Gastrocnemius medialis (tissue), 4 donors: Measurements from ENCODE around the gene DAB2IP. TPM values are rescaled to one million over a fixed set of nuclear protein-coding genes. Genes with fewer than 3 reads are reported as not detected.

Experiments used
- ATAC-seq, 2 donors: fragments of 150-250 bp; one replicate each; pipeline ENCODE4 v1.9.1; 2016
- DNase-seq, 2 donors: peaks; one replicate each; pipeline ENCODE4 v3.0.0-alpha.2; 2019
- H3K27ac ChIP-seq, 4 donors: fragments of 200-600 bp; sonication (generic); 1 replicate in 1 of 4; 2 replicates in 3 of 4; pipeline ENCODE4 v1.5.1; 2016 to 2018; ENCODE audit warnings: mild to moderate bottlenecking in 2 of 4, moderate library complexity in 1 of 4
- H3K27me3 ChIP-seq, 3 donors: fragments of 200-600 bp; sonication (generic) in 2 of 3; 1 replicate in 1 of 3; 2 replicates in 2 of 3; pipeline versions ENCODE4 v1.5.1 to v1.6.0; 2016 to 2019; ENCODE audit warnings: mild to moderate bottlenecking in 1 of 3, moderate library complexity in 1 of 3
- H3K36me3 ChIP-seq, 2 donors: fragments of 200-600 bp; sonication (generic) in 1 of 2; one replicate each; pipeline ENCODE4 v1.5.1; 2017 to 2018
- H3K4me1 ChIP-seq, 2 donors: fragments of 200-600 bp; sonication (generic) in 1 of 2; one replicate each; pipeline ENCODE4 v1.5.1; 2016 to 2017; ENCODE audit warnings: mild to moderate bottlenecking in 2 of 2
- H3K4me3 ChIP-seq, 4 donors: fragments of 200-600 bp; sonication (generic) in 3 of 4; 1 replicate in 1 of 4; 2 replicates in 3 of 4; pipeline ENCODE4 v1.5.1; 2016 to 2019; ENCODE audit warnings: mild to moderate bottlenecking in 2 of 4
- H3K9me3 ChIP-seq, 3 donors: fragments of 200-600 bp; sonication (generic) in 2 of 3; 1 replicate in 1 of 3; 2 replicates in 2 of 3; pipeline ENCODE4 v1.5.1; 2016 to 2019
- POLR2A ChIP-seq, 2 donors: fragments of 450-650 bp; IDR thresholded peaks; one replicate each; pipeline ENCODE4 v1.6.1; 2017; ENCODE audit warnings: antibody characterized with exemption in 2 of 2, mild to moderate bottlenecking in 2 of 2, moderate library complexity in 2 of 2
- in situ Hi-C, 4 donors: fragments of 200-750 bp; cut with MboI; loops; one replicate each; pipeline versions ENCODE4 v1.15.0 to v1.8.0; 2017; ENCODE audit warnings: low sequenced_read_pairs in 4 of 4
- intact Hi-C: fragments of 100-400 bp; cut with DNase I; formaldehyde crosslinking; loops from one replicate; pipeline ENCODE4 v1.15.1; 2023; ENCODE audit warnings: low total_unique reads
- total RNA-seq, 4 donors: library from RNA; depleted of rRNA; stranded (reverse); fragments of >200 nt; gene quantifications; one replicate each; pipeline versions ENCODE4 v1.1.0 to v1.2.3, GENCODE V29; 2016
- TF ChIP-seq, protein P1 (sequence below), 5 experiments: fragments of 450-650 bp in 3 of 5; fragments of 200-600 bp in 2 of 5; sonication (generic) in 2 of 5; IDR thresholded peaks in 4 of 5; conservative IDR thresholded peaks in 1 of 5; 1 replicate in 4 of 5; 2 replicates in 1 of 5; pipeline ENCODE4 v1.5.1; 2016 to 2019; ENCODE audit warnings: antibody characterized with exemption in 5 of 5, mild to moderate bottlenecking in 3 of 5, moderate library complexity in 3 of 5

DAB2IP gene
- total RNA-seq, 4 donors from 2014 or later: 22.7 to 68.2 (median 37.4) TPM

- peaks cover 0 to 30% of the 10 kb centered on the region in 2 donors for H3K36me3 ChIP-seq
- intact Hi-C loops: no loop called here
- DNase-seq (no peak), ATAC-seq (no peak)
- in situ Hi-C loops: no loop called here
- peak overlapping the region in 1 of 4 donors; percentile 42 for H3K27ac ChIP-seq
- TF ChIP-seq POLR2A (IDR thresholded peaks at IDR 0.05): no peak
- TF ChIP-seq, protein P1, sequence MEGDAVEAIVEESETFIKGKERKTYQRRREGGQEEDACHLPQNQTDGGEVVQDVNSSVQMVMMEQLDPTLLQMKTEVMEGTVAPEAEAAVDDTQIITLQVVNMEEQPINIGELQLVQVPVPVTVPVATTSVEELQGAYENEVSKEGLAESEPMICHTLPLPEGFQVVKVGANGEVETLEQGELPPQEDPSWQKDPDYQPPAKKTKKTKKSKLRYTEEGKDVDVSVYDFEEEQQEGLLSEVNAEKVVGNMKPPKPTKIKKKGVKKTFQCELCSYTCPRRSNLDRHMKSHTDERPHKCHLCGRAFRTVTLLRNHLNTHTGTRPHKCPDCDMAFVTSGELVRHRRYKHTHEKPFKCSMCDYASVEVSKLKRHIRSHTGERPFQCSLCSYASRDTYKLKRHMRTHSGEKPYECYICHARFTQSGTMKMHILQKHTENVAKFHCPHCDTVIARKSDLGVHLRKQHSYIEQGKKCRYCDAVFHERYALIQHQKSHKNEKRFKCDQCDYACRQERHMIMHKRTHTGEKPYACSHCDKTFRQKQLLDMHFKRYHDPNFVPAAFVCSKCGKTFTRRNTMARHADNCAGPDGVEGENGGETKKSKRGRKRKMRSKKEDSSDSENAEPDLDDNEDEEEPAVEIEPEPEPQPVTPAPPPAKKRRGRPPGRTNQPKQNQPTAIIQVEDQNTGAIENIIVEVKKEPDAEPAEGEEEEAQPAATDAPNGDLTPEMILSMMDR (IDR thresholded peaks at IDR 0.05 in 4 of 5, conservative IDR thresholded peaks at IDR 0.05 in 1 of 5): no peak
- no peaks in the 10 kb centered on the region for H3K27me3 ChIP-seq
- H3K4me3 ChIP-seq: no peak overlapping the region
- H3K4me1 ChIP-seq: peaks cover 15 to 21% of the 10 kb centered on the region in 2 donors
- no peaks in the 10 kb centered on the region for H3K9me3 ChIP-seq
Observed at GRCh38 chr9:121783111-121783510, 131.7 kb downstream of the DAB2IP start.

DNA sequence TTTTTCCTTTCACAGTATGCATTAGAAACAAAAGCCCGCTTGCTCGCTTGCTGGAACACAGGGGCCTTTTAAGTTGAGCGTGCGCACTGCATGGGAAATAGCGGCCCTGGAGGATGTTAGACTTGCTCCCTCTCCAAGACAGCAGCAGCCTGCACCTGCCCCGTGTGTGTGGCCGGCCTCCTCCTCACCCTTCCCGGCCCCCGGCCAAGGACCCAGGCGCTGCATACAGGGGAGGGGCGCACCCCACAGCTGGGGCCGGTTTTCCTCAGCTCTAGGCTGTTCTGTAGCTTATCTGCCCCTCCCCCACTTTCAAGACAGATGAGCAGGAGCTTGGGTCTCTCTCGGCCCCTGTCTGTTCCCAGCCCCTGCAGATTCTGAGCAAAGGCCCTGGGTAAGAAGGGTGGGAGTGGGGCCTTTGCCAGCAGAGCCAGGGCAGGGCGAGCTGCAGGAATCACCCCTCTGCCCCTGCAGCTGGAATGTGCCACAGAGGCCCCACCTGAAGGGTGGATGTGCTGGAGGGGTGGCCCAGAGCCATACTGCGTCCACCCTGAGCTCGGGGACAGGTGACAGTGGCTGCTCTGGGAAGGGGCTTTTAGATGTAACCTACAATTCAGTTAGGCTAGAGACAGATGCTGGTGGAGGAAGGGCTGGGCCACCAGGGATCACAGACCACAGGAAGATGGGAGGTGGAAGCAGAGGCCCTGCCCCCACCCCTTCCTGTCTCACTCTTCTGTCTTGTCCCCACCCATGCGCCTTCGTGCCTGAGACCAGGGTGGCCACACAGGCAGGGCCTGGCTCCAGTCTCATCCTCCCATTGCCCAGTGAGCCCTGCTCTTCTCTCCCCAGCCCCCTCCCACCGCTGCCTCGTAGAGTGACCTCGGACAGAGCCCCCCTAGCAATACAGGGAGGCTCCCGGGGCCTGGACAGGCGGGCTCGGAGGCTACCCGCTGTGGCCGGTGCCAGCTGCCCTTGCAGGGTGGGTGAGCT lies 132.4 kb downstream of the DAB2IP start:
- TF ChIP-seq, protein P1 (IDR thresholded peaks at IDR 0.05 in 4 of 5, conservative IDR thresholded peaks at IDR 0.05 in 1 of 5): no peak
- TF ChIP-seq POLR2A (IDR thresholded peaks at IDR 0.05): no peak
- H3K27me3 ChIP-seq: no peaks in the 10 kb centered on the region
- H3K4me3 ChIP-seq: no peak overlapping the region
- DNase-seq: peak in 1 of 2 donors; percentile 11
- peaks cover 9 to 14% of the 10 kb centered on the region in 2 donors for H3K4me1 ChIP-seq
- in situ Hi-C loops (no loop called here), intact Hi-C loops (no loop called here)
- H3K9me3 ChIP-seq: no peaks in the 10 kb centered on the region
- peaks cover 0 to 30% of the 10 kb centered on the region in 2 donors for H3K36me3 ChIP-seq
- H3K27ac ChIP-seq: peak overlapping the region in 1 of 4 donors; percentile 42
- ATAC-seq: no peak

DNA sequence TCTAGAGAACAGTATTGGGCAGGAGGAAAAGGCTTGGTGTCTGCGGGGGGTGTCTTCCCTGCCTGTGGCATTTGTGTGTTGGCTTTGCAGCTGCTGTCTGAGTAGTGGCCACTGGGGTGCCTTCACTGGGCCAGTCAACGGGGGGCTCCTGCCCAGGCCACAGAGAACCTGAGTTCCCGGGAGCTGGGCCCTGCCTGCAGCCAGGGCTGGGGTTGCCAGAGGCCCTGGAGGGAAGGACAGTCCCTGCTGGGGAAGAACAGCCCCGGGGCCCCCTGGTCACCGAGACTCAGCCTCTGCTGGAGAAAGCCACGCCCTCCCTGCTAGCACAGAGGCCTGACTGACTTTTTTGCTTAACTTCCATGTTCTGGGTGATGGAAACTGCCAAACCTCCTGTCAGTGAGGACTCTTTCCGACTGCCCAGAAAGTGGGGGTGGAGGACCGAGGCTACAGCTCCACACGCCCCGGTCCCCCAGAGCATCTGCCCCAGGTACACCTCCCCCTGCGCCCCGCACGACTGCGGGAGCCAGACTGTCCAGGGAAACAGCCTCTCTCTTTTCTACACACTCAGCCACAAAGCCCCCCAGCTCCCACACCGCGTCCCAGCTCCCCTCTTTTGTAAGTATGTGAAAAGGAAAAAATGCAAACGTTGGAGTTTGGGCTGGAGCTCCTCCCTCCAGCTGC lies 133.4 kb downstream of the DAB2IP start:
- in situ Hi-C loops (no loop called here), intact Hi-C loops (no loop called here)
- Histone ChIP-seq H3K27ac (no peak overlapping the region), H3K27me3 (no peaks in the 10 kb centered on the region), H3K4me1 (peaks cover 0 to 4% of the 10 kb centered on the region in 2 donors), H3K9me3 (no peaks in the 10 kb centered on the region), H3K4me3 (no peak overlapping the region), H3K36me3 (peaks cover 0 to 30% of the 10 kb centered on the region in 2 donors)
- peak in 1 of 2 donors; percentile 10 for DNase-seq
- no peak for ATAC-seq
- TF ChIP-seq, protein P1 (IDR thresholded peaks at IDR 0.05 in 4 of 5, conservative IDR thresholded peaks at IDR 0.05 in 1 of 5): no peak
- TF ChIP-seq POLR2A (IDR thresholded peaks at IDR 0.05): no peak

DNA sequence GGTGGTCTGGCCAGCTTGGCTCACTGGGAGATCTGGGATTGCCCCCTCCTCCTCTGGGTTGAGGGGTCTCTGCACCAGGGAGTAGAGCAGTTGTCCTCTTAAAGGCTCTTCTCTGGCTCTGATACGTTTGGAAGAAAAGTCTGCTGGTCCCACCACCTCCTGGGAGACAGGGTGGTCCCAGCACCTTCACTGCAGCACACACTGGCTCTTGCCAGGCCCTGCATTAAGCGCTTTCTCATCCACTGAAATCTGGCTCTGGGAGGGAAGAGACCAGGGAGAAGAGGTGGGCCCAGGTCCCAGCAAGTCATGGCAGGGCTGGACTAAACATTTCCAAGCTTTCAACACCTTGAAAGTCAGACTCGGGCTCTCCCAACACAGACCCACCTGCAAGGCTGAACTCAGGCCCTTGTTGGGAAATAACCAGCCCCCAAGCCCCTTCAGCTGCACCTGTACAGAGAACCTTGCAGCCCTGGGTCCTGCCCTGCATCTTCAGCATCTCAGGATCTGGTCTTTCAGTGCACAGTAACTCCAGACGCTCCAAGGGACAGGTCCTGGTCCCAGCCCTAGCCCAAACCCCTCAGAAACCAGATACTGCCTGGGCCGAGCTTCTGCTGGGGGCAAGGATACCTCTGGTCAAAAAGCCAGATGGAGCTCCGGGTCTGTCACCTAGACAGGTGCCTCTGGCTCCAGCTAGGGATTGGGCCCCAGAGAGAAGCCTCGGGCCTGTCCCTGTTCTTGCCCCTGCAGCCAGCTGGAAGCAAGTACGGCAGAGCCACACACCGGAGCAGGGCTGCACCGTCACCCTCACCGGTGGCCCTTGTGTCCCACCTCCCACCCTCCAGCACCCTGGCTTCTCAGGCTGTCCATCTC lies 134.5 kb downstream of the DAB2IP start:
- no peak for ATAC-seq
- in situ Hi-C loops: no loop called here

More for the DNA sequence above, 134.5 kb downstream of the DAB2IP start:
- H3K27ac ChIP-seq: no peak overlapping the region
- TF ChIP-seq, protein P1 (IDR thresholded peaks at IDR 0.05 in 4 of 5, conservative IDR thresholded peaks at IDR 0.05 in 1 of 5): no peak
- TF ChIP-seq POLR2A (IDR thresholded peaks at IDR 0.05): no peak
- H3K36me3 ChIP-seq: peaks cover 0 to 30% of the 10 kb centered on the region in 2 donors
- intact Hi-C loops: no loop called here
- no peaks in the 10 kb centered on the region for H3K27me3 ChIP-seq
- no peaks in the 10 kb centered on the region for H3K4me1 ChIP-seq
- DNase-seq: no peak
- no peaks in the 10 kb centered on the region for H3K9me3 ChIP-seq
- no peak overlapping the region for H3K4me3 ChIP-seq
